Iris pigment epithelial cell (primary cell): Measurements from ENCODE around the gene KCND3.

Source experiments
- DNase-seq: peaks from one replicate; pipeline ENCODE4 v3.0.0-alpha.2; 2011; ENCODE audit warnings: low read depth

The KCND3 gene

DNA sequence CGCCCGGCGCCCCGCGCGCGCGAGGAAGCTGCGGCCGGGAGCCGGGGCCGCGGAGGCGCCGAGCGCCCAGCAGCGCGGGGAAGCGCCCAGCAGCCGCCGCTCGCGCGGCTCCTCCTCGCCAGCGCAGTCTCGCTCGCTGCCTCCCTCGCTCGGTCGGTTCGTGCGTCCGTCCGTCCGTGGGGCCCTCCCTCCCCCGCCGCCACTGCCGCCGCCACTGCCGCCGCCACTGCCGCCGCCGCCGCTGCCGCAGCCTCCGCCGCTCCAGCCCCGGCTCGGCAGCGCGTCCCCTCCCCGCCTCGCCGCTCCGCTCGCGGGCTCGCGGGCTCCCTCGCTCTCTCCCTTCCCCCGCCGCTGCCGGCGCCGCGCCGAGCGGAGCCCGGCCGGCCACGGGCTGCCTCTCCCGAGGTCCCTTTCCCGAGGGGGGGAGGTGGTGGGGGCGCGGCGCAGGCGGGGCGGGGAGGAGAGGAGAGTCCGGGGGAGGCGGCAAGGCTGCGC is at the start of gene KCND3:
Gene KCND3 (minus strand): TSS at position 138 of the 495 bp plus-strand sequence.
- DNase-seq = peak; percentile 37

DNA sequence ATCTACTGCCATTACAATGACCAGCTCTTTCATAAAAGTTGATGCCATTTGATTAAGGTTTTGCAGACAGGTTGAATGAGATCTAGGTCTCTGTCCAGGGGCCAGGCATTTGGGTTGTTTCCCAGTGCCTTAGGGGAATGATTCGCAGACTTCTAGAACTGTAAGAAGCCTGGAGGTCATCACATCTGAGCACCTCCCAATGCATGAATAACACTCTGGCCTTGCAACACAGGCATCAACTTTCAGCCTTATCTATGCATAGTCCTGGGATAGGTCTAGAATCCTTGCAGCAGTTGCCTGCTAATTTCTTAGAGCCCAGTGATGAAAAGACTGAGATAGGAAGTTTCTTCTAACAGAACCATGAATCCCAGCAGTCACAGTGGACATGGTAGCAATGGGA is 44.8 kb upstream of the KCND3 start:
- DNase-seq = no peak

DNA sequence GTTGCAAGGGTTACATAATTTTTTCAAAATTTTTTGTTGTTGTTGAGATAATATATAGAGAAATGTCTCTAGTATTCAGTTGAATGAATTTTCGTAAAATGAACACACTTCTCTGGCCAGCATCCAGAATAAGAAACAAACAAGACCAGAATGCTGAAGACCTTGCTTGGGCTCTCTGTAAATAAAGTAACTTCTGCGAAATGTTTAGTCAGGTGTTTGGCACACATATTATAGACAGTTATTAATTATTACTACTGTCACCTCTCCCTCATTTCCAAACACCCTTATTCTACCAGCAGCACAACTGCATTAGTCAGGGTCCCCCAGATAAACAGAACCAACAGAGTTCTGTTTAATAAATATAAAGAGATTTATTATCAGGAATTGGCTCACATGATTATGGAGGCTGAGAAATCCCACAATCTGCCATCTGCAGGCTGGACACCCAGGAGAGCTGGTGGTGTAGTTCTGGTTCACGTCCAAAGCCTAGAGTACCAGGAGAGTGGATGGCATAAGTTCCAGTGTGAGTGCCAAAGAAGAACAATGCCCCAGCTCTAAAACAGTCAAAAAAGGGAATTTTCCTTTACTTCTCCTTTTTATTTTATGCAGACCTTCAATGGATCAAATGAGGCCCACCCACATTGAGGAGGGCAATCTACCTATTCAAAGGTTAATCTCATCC is 44.1 kb upstream of the KCND3 start:
- no peak for DNase-seq

DNA sequence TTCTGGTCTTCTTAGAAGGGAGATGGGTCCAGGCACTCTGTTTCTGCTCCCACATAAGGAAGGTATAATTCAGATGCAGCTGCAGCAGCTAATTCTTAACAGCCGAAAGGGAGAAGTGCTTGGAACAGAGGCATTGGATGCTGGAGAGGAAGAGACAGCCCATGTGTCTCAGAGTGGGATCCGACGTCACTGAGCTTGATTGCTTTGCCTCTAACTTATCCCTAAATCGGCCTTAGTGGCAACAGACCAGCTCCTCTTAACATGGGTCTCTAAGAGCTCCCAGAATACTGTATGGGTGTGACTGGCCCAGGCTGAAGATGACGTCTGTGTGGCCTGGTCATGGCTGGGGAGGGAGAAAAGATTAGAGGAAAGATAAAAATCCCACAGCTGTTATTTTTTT is 40.7 kb upstream of the KCND3 start:
- DNase-seq = no peak

DNA sequence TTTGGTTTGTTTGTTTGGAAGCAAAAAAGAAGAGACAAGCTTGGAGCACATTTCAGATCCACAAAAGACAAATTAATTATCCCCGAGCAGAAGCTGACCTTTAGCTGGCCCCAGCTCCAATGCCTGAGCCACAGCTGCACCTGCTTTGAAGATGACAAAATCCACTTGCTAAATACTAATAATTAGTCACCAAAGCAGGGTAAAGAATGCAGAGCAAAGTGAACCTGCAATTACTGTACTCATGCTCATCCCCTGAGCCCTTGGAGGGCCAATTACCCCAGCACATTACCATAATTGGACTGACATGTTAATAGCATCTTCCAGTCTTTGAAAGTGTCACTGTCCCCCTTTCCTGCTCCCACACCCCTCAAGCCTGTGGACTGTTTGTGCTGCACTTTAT is 38.2 kb upstream of the KCND3 start:
- no peak for DNase-seq

DNA sequence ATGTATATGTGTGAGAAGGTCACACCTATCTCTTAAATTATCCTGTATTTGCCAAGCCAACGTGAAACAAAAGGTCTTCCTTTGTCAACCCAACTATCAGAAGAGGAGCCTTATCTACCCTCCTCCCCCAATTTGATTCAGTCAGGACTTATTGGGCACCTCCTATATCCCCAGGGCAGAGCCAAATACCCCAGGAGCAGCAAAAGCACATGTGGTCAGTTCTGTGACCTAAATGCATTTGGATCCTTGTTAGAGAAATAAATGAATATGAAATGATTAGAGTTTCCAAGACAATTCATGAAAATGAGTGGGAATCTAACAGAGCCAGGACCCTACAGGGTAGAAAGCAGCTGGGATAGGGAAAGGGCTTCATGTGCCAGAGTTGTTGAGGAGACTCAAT is 37.0 kb upstream of the KCND3 start:
- DNase-seq = no peak

DNA sequence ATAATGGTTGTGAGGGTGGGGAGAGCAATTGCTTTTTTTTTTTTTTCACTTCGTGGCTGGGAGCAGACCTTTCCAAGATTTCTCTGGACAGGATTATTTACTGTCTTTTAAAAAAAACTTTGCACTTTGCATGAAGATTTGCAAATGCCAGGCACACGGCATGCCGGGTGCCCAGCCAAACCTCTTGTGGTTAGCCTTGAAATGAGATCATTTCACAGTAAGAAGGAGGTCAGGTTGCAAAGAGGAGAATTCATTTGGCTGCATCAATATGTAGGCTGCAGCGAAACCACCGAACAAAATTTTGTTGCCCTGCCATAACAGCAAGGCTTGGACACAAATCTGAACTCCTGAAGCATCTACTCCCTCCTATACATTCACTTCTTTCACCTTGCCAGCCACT is 36.5 kb upstream of the KCND3 start:
- no peak for DNase-seq

DNA sequence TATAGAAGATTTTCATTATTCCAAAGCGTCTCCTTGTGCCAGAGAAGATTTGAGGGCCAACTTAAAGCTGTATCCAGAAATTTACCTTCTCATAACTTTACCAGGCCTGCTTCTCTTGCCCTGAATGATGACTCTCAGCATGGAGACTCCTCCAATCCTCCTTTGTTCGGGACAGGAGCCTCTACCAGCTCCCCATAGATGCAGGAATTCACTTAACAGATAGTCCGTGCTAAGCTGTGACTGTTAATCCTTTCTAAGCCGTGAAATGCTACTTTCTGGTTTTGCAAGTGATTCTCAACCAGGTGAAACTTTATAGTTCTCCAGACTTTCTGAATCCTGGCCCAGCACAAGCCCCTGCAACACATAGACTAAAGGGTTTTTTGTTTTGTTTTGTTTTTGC is 31.8 kb upstream of the KCND3 start:
- no peak for DNase-seq

DNA sequence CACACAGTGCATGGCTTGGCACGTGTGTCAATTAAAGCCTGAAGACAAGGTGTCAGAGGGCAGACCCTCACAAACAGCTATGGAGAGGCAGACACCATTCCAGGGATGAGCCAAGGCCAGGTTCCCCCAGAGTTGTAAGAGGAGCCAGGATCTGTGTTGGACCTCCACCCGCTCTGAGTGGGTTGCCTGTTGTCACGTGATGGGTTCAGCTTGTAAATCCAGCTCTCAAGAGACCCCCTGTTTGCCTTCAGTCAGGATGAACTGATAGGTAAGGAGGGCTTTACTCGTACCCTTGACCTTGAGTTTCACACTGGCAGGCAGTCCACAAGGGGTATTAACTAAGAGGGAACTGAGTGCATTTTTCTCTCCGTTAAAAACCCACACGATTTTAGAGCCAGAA is 27.7 kb upstream of the KCND3 start:
- no peak for DNase-seq

DNA sequence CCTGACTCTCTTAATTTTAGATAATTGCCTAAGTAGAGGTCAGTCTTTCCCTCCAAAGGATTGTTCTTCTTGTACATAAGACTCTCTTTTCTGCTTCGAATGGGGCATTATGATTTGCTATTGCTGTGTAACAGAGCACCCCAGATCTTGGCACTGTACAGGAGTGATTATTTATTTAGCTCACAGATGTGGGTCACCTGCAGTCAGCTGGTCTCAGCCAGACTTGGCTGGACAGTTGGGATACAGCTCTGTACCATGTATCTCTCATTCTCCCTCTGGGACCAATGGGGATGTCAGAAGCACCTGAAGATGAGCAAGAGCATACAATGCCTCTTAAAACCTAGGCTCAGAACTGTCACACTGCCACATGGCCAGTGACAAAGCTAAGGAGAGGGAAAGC is 23.4 kb upstream of the KCND3 start:
- no peak for DNase-seq

DNA sequence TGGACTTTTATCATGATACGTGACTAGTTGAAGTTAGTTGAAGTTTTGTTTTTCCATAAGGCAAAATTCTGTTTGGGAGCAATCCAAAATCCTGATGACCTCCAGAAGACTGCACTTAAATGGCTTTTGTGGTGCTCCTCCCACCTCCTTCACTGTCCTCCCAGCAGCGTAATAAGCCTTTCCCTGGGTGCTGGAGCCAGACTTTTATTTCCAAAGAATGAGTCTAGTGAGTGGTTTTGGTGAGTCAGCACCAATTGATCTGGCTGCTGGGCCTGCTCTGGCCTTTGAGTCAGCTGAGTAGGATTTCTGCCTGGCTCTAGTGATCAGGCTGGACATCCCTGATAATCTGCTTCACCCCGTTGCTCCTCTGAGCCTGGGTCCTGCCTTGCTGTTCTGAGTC is 21.7 kb upstream of the KCND3 start:
- DNase-seq = peak; percentile 44

DNA sequence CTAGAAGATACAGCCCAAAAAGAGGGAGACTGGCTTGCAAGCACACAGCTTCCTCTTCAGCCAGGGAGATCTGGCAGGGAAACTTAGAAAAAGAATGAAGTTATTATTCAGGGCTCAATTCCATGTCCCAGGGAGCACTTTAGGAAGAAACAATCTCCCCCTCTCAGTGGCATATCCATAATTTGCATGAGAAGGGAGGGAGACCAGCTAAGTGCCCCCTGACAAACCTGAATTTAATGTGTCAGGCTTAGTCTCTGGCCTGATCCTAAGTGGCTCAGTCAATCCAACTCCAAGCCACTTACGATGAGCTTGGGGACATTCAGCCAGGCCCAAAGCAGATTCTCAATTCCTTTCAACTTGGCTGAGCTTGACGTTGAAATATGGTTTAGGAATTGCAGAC is 17.7 kb upstream of the KCND3 start:
- no peak for DNase-seq

DNA sequence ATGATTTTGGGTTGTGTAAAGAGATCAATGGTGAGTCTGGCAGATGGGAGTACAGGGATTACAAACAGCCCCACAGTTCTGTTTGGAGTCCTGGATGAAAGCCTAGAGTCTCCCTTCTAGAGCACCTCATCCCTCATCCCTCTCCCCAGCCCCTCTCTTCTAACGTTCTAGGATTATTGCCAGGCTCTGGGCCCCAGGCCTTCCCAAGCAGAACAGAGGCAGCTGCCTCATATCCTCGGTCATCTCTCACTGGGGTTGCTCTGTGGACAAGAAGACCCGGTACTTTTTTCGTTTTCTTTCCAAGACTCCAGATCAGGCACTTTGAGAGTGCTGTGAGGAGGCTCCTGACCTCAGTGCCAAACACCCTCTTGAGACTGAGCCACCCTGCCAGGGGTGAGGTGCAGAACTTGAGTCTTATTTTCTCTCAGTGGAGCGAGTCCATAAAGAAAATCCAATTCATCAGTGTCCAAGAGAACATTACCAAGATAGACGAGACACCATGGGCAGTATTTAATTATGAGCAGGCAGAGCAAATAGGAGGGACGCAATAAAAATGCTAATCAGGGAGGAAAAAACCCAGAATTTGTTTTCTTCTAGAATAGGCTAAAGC is 17.1 kb upstream of the KCND3 start:
- no peak for DNase-seq

DNA sequence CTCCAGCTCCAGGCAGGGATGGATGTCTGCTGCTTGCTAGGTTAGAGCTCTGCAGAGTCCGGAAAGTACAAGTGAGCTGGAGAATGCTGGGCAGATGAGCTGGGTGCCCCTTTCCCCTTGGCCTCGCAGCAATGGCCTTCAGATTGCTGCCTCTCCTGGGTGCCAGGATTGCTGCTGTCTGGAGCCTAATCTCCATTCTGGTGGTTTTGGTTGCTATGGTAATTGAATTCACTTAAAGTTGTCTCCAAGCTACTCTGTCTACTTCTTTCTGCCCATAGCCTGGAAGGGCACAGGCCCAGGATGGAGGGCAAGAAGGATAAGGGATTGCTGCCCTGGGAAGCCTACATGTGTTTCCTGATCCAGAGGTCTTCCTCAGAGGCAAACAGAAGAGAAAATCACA is 14.6 kb upstream of the KCND3 start:
- DNase-seq = no peak

DNA sequence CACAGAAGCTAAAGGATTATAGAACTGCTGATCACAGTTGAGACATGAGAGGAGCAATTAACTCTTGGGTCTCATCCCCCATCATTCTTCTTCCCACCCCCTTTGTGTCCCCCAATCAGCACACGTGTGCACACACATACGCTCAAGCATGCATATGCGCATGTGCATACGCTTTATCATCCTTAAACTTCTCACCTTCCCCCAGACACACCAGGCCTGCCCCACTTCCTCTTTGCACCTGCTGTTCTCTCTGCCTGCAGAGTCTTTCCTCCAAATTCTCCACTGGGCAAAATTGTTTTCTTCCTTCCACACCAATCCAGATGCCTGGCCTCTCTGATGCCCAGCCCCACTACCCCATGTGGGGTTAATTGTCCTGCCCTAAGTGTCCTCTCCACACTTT is 13.0 kb upstream of the KCND3 start:
- DNase-seq = no peak

DNA sequence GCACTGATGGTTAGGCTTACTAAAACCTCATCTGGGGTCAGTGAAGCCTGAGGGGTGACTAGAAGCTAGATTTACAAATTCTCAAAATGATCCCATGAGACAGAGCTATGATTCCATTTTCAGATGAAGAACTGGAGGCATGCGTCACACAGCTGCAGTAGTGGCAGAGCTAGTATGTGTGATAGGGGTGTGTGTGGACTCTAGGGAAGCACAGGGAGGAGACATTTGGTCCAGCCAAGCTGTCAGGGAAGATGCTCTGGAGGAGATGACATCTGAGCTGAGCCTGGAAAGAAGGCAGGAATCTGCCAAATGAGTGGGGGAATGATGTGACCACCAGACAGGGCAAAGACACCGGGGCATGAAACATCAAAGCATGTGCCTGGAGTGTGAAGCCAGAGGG is 12.0 kb upstream of the KCND3 start:
- DNase-seq = no peak

DNA sequence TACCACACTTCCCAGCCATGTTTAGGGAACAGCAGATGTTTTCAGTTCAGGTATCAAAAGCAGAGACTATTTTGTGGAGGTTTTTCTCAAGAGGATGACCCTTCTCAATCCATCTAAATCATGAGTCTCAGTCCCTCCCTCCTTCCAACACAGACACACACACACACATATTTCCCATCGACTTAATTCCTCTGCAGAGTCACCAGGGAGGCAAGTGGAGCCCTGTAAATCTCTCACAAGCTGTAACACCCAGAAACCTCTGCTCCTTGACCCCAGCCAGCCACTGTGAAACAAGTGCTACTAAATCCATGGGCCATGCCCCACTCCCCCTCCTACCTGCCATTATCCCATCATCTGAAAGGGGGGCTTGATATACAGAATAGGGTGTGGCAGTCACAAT is 10.6 kb upstream of the KCND3 start:
- DNase-seq = no peak

DNA sequence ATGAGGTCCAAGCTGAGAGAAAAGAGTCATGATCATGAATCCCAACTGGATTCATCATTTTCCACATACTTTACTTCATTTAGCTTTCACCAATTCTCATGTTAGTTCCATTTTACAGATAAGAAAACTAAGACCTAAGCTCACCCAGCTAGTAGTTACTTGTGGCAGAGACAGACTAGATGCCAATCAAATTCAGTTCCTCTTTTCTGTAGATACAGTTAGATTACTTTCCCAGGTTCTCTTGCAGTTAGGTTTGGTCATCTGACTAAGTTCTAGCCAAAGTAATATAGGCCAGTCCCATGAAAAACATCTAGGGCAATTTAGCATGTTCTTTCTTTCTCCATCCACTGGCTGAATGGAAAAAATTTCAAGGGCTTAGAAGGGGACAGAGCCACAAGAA is 8.9 kb upstream of the KCND3 start:
- DNase-seq = no peak

DNA sequence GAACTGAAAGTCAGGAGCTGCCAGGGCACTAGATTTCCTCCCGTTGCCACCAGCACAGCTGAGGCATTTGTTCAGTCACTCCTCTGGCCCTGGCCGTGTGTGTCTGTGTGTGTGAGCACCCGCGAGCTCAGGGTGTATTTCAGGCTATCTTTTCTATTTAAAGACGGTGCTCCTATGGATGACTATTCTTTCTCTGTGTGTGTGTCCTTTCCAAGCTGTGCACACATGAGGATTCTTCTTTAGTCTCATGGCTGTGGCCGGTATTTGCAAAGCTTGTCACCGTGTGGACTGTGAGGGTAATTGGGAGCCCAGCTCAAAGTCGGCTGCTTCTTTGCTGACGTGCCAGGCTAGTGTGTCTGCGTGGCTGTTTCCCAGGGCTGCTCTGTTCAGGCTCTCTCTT is 3.0 kb upstream of the KCND3 start:
- no peak for DNase-seq

DNA sequence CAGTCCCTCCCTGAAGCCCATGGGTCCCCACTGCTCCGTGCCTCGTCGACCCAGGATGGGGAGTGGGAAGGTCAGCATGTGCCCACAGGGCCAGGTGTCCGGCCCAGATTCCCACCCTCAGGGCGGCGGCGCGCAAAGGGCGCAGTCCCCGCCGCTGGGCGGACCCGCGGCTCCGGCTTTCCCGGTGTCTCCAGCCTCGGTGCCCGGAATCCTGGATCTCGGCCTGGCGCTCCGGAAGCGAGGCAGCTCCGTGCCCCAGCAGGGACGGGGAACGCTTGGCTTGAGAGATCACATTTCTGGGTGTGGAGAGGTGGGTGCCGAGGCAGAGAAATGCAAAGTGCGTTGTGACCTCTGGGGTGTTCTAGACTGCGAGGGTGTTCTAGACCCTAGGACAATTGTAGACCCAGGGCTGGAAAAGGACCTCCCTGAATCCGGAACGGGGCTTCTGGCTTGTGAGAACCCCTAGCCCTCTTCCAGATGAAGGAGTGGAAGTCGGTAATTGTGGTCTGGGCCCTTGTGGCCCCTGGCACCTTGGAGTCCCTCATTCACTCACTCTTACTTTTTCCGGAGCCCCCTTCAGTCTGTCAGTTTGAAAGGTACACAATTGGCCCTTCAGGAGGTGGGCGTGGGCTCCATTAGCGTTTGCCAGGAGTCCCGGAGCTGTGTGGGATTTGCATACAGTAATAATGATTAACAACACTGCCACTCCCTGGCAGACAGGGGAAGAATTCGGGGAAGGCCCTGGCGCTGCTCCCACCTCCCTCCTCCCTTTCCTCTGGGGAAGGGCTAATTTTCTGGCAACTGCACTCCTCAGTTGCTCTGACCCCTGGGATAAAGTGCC is 1.6 kb upstream of the KCND3 start:
- DNase-seq = peak; percentile 14

DNA sequence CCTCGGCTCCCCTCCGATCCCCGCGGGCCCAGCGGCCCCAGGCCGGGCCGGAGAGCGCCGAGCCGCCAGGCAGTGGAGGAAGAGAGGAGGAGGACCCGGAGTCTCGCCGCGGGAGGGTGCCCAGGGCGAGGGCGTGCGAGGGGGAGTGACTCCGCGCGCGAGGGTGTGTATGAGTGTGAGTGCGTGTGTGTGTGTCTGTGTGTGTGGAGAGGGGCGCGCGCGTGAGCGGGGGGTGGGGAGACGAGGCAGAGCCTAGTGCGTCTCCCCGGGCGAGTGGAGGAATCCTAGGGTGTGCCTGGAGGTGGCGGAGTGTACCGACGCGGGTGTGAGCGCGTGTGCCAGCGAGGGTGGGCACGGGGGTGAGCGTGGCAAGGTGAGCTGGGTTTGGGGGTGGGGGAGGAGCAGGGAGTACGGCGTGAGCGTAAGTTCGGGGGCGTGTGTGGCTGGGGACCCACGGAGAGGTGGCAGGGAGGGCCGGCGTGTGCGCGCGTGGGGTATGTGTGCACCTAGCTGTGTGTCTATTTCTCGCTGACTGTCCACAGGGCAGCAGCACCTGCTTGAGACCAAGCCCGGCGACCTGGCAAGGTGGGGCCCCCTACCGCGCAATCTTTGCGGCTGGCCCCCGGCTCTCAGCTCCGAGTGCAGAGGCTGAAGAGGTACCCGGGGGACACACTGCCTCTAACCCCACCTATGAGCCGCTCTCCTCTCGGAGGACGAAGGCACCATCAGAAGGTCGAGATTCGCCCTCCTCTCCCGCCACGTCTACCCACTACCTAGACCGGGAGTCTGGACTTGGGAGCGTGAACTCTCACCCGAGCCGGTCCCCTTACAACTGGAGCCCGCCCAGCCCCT is 784 bp upstream of the KCND3 start:
- peak; percentile 28 for DNase-seq

DNA sequence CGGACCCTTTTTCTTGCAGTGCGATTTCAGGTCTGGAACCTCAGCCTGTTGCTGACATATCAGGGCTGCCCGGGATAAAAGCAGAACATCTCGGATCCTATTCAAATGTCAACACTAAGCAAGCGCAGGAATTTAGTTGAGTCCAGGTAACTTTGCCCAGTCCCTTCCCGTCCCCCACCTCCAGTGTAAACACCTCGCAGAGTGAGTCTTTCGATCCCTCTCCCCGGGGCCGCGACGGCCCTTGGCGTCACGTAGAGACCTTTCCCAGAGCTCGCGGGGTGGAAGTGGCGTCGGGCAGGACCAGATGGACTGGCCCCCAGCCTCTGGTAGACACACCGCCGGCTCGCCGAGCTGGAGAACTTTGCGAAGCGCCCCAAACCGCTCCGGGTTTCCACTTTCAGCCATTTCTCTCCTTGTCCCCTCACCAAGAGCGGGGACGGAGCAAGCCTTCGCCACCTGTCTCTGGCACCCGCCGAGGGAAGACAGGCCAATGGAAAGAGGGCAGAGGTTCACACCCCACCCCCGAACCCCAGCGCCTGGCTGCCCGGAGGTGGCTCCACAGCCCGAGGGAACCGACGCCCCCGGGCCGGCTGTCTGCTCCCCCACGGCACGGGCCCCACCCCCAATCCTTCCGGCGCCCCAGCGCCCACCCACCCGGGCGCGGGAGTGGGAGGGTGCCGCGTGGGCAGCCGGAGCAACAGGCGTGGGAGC is 570 bp downstream of the KCND3 start:
- DNase-seq = no peak
